Neural cell (in vitro differentiated cells): Measurements from ENCODE around the gene UIMC1.

ENCODE experiments used
- CTCF ChIP-seq: fragments of 450-650 bp; IDR thresholded peaks from 2 replicates; pipeline ENCODE4 v1.5.1; 2014; ENCODE audit warnings: antibody characterized with exemption, mild to moderate bottlenecking, moderate library complexity; ENCODE audit not compliant: poor library complexity, severe bottlenecking
- EP300 ChIP-seq: fragments of 450-650 bp; conservative IDR thresholded peaks from 2 replicates; pipeline ENCODE4 v1.6.1; 2014; ENCODE audit warnings: antibody characterized with exemption, mild to moderate bottlenecking, moderate library complexity; ENCODE audit not compliant: poor library complexity, severe bottlenecking
- EZH2 ChIP-seq: fragments of 200-600, 300-800 bp; shearing (Covaris generic), sonication (generic); IDR thresholded peaks from 2 replicates; pipeline ENCODE4 v1.6.1; 2014; ENCODE audit warnings: antibody characterized with exemption, low read length, borderline replicate concordance, mild to moderate bottlenecking; ENCODE audit not compliant: insufficient read depth, poor library complexity, severe bottlenecking
- POLR2AphosphoS5 ChIP-seq: IDR thresholded peaks from 2 replicates; pipeline ENCODE4 v1.6.1; 2012
- RAD21 ChIP-seq: fragments of 450-650 bp; conservative IDR thresholded peaks from 2 replicates; pipeline ENCODE4 v1.6.1; 2014; ENCODE audit warnings: antibody characterized with exemption, mild to moderate bottlenecking, moderate library complexity
- REST ChIP-seq: IDR thresholded peaks from 2 replicates; pipeline ENCODE4 v1.6.1; 2012; ENCODE audit warnings: borderline replicate concordance
- SMC3 ChIP-seq: fragments of 450-650 bp; conservative IDR thresholded peaks from 2 replicates; pipeline ENCODE4 v1.6.1; 2014; ENCODE audit warnings: antibody characterized with exemption, mild to moderate bottlenecking, moderate library complexity; ENCODE audit not compliant: poor library complexity
- TAF1 ChIP-seq: IDR thresholded peaks from 2 replicates; pipeline ENCODE4 v1.6.1; 2012; ENCODE audit warnings: low read depth

DNA sequence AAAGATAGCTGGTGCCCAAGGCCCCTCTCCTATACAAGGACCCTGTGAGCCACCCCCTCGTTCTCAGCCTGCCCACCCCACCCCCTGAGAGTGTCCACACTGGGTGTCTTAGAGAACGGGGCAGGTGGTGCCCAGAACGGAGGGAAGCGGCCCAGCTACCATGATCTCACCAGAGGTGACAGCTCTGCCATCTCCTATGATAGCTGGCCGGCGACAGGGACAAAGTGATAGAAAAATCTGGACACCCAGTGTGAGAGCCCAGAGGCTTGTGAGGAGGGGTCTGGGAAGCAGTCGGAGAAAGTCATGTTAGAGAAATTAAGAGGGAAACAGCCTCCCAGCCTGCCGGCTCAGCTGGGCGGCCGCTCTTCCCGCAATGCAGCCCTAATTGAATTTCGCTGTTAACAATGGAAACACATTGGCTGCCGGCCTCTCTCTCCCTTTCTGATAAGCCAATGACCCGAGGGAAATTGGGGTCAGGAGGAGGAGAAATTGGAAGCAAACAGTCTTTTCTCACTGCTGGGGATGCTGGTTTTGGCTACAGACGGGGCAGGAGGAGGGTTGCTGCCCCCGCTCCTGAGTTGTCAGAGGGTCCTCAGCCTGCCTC lies 139.8 kb downstream of the UIMC1 start:
- TF ChIP-seq TAF1, result no peak
- no peak for TF ChIP-seq EP300
- no peak for TF ChIP-seq CTCF
- TF ChIP-seq POLR2AphosphoS5, result no peak
- no peak for TF ChIP-seq REST
- TF ChIP-seq EZH2, result no peak
- no peak for TF ChIP-seq RAD21
- TF ChIP-seq SMC3, result no peak
